HG03575 (cell line): ENCODE data around the gene CTNNA1.
"Not testable (repeated sequence)": the region's sequence is repeated elsewhere in the genome, so short reads cannot be mapped to it uniquely, and the experiment has no call there.

Source experiments
- ATAC-seq: cut with Tn5 transposase; IDR thresholded peaks from one replicate; pipeline ENCODE4 v1.9.1; 2021; ENCODE audit not compliant: unreplicated experiment, insufficient number of reproducible peaks, low FRiP score; ENCODE audit errors: extremely low read depth

CTNNA1 gene

DNA sequence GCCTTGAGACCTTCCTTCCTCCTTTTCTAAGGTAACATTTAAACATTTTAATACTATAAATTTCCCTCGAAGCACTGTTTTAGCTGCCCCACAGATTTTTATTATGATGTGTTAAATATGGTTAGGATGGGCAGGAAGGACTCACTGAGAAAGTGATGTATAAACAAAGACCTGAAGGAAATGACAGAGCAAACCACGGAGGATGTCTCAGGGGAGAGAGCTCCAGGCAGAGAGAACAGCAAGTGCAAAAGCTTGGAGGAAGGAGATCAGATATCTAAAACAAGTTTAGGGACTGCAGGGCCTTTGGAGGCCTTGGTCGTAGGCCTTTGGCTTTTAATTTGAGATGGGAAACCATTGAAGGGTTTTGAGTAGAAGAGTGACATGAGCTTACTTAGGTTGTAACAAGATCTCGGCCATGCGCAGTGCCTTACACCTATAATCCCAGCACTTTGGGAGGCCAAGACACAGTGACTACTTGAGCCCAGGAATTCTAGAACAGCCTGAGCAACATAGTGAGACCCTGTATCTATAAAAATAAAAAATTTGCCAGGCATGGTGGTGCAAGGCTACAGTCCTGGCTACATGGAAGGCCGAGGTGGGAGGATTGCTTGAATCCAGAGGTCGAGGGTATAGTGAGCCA lies 157.4 kb downstream of the CTNNA1 start:
- ATAC-seq = no peak

DNA sequence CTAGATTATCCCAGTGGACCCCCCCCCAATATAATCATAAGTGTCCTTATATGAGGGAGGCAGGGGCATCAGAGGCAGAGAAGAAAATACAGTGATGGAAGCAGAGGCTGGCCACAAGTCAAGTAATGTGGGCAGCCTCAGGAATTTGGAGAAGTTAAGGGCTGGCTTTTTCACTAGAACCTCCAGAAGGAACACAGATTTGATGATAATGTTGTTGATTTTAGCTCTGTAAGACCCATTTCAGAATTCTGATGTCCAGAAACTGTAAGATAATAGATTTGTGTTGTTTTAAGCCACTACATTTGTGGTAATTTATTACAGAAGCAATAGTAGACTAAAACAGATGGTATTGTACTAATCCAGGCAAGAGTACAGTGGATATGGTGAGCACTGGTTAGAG lies 158.2 kb downstream of the CTNNA1 start:
- ATAC-seq = no peak

DNA sequence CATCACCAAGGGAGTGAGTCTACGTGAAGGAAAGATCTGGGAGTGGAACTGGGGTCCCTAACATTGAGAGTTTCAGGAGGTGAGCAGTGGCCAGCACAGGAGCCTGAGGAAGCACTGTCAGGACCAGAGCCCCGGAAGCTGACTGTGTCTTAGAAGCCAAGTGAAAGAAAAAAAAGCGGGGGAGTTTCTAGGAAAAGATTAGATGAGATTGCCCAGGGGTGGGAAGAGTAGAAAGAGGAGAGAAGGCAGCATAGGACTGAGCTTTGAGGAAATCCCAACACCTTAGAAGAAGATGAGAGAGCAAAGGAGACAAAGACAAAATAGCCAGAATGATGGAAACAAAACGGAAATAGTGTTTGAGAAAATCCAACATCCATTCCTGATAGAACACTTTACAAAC lies 158.9 kb downstream of the CTNNA1 start:
- no peak for ATAC-seq

DNA sequence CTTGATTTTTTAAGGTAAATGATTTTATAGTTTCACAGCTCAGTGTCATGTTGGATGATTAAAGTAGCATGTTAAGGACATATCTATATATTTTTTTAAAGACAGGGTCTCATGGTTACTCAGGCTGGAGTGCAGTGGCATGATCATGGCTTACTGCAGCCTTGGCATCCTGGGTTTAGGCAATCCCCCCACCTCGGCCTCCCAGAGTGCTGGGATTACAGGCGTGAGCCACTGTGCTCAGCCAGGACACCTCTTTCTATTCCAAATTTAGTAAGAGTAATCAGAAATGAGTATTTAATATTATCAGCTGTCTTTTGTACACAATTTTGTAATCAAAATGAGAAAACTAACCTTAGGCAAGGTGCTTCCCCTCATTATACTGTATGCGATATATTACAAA lies 160.5 kb downstream of the CTNNA1 start:
- no peak for ATAC-seq

DNA sequence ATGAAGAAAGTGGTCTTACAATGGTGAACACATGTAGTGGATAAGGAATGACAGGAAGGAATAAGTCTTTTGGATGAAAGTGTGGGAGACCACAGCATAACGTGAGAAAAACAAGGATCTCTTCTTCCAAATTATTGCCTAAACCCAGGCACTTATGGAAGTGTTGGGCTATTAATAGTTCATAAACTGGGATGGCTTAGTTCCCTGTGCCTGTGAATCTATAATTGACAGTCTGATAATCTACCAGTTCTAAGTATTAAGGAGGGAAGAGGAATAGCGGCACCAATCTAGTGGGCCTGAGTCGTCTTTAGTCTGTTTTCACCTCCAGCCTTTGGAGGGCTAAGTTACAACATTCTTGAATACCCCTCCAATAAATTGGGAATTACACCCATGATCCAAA lies 161.1 kb downstream of the CTNNA1 start:
- ATAC-seq = no peak

DNA sequence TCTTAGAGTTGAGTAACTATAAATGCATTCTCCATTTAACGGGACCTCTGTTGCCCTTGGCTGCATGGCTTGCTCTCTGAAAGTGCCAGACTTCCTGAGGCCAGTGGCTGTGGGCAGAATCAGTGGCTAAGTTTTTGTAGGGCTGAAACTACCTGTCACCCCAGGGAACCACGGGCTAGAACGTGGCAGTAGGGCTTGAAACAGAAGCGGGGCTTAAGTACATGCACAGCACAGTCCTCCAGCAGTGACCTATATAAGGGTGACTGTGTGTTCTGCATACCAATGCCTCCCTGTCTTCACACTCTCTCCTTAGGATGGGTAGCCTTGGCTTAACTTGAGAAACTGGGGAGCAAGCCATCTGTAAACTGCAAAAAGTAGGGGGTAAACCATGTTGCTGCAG lies 165.5 kb downstream of the CTNNA1 start:
- no peak for ATAC-seq

DNA sequence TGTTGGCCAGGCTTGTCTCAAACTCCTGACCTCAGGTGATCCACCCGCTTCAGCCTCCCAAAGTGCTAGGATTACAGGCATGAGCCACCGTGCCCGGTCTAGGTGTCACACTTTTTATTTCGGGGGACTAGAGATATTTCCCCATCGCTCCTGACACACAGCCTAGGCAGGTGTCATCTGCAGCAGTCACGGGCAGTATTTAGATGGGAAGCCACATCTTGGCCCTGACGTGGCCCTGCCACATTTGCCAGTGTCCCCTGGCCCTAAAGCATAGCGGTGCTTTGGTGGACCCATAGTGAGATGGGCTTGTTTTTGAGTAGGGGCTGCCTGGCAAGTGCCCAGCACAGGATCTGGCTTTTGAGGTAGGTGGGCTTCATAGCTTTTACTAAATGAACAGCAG lies 167.0 kb downstream of the CTNNA1 start:
- ATAC-seq = no peak

DNA sequence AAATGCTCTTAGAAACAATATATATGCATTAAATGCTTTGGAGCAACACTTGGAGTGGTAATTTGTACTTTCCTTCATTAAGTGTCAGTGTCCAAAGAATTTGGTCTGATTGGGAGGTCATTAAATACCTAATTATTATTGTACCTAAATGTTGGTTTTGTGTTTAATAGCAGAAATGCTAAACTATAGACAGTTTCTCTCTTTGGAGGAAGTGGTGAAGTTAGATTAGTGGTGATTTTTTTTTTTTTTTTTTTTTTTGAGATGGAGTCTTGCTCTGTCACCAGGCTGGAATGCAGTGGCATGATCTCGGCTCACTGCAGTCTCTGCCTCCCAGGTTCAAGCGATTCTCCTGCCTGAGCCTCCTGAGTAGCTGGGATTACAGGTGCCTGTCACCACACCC lies 168.1 kb downstream of the CTNNA1 start:
- ATAC-seq = not testable (repeated sequence)

DNA sequence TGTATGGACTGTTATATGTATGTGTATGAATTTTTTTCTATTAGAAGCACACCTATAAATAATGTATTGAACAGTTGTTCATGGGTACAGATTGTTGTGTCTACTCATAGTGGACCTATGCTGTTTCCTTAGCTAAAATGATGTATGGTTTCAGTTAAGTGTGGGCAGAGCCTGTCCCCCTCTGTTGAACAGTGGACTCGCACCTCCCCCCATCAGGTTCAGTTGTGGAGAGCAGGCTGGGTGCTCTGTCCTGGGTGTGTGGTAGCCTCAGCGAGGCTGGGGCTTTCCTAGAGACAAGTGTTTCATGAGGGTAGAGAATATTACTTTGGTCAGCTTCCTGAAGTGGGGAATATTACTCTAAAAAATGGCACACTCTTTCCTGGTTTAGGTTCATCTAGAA lies 169.3 kb downstream of the CTNNA1 start:
- ATAC-seq = no peak

DNA sequence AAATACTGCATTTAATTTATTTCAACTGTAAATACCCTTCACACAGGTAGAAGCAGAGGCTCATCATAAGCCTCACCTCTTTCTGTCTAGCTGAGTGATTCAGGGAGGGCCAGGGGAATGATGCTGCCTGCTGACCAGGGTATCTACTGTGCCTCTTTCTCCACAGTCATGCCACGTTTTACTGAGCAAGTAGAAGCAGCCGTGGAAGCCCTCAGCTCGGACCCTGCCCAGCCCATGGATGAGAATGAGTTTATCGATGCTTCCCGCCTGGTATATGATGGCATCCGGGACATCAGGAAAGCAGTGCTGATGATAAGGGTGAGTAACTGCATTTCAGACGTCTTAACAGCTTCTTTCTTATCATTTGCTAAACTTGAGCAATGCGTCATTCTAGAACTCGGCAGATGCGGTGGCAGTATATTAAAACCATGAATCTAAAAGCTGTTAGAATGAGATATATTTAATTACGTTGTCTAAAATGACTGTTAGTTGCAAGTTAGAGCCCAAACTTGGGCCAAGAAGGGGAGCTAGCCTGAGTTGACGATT lies 171.9 kb downstream of the CTNNA1 start:
- ATAC-seq = no peak

DNA sequence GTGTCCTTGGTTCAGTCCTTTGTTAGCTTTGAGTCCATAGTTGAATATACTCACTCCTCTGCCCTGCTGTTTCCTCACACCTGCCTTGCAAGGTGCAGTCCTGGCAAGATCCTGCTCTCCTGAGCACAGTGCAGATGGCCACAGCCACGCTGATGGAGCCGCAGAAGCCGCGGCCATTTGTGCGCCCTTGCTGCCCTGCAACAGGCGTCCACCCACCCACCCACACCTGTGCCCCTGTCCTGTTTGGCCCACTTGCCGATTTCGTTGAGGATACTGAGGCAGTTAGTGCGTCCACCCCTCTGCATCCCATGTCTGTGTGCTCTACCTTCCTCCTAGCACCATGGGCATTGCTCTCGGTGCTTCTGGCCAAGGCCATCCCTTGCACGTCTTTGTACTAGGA lies 173.0 kb downstream of the CTNNA1 start:
- no peak for ATAC-seq

DNA sequence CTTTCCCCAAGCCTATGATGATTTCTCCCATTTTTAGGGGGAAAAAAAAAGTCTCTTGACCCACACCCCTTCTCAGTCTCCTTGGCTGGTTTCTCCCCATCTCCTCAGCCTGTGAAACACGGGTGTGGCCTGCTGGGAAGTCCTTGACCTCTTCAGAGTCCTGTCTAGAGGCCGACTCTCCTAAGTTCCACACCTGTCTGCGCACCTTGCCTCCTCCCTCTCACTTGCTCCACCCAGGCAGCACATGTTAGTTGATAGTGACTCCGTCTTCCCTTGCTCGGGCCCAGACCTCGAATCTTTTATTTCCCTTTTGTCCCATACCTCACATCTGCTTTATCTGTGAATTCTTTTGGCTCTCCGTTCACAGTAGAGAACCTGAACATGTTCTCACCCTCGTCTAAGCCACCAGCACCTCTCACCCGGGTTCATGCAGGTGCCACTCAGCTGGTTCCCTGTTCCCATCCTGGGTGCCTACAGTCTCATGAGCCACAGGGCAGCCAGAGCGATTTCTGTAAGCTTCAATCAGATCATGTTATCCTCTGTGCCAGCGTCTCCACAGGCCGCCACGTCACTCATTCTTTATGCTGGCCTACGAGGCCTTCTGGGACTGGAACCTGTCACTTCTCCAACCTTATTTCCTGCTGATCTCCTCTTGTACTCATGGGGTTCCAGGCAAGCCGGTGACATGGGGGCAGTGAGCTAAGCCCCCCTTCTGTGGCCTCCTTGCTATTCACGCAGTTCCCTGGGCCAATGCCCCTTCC lies 173.6 kb downstream of the CTNNA1 start:
- no peak for ATAC-seq

DNA sequence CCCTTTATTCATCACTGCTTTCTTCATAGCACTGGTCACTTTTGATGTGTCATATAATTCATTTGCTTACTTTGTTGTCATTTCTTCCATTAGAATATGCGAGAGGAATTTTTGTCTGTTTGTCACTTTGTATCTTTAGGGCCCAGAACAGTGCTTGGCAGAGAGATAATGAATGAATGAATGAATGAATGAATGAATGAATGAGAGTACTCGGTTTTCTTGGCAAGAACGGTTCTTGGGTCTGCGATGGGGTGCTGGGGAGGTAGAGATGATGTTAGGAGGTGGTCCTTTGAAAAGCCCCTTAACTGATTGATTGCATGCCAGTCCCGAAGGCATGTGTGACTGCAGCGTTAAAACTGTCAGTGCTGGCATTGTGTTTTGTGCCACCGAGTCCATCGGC lies 174.3 kb downstream of the CTNNA1 start:
- ATAC-seq = no peak

DNA sequence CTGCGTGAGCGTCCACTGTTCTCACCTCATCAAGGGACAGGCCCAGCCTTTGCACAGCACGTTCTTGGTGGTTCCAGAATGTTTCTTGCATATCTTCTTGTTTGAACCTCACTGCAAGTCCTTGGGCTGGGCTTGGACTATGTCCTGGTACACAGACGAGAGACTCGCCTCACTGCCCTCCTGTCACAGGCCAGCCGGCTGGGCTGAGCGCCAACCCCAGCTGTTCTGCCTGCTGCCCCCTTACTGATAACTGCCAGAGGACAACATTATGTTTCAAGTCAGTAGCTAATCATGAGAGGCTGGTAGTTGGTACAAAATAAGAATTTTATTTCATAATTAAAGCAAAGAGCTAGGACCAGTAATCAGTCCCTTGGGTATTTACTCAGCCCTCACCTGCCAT lies 174.8 kb downstream of the CTNNA1 start:
- ATAC-seq = no peak

DNA sequence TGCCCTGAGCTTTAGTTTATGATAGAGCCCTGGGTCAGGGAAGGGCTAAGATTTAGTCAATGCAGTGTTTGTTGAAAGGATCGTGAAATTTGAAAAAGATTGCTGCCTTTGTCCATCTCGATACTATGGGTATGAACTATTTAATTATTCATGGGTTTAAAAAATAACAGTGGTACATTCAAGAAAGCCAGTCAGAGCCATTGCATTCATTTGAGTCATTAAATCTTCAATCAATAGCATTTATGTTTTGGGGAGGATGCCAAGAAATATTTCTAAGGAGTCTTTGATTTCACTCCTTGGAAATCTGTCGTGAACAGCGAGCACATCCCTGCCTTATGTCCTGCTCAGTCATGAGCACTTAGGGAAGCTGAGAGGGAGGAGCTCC lies 176.3 kb downstream of the CTNNA1 start:
- ATAC-seq = no peak

DNA sequence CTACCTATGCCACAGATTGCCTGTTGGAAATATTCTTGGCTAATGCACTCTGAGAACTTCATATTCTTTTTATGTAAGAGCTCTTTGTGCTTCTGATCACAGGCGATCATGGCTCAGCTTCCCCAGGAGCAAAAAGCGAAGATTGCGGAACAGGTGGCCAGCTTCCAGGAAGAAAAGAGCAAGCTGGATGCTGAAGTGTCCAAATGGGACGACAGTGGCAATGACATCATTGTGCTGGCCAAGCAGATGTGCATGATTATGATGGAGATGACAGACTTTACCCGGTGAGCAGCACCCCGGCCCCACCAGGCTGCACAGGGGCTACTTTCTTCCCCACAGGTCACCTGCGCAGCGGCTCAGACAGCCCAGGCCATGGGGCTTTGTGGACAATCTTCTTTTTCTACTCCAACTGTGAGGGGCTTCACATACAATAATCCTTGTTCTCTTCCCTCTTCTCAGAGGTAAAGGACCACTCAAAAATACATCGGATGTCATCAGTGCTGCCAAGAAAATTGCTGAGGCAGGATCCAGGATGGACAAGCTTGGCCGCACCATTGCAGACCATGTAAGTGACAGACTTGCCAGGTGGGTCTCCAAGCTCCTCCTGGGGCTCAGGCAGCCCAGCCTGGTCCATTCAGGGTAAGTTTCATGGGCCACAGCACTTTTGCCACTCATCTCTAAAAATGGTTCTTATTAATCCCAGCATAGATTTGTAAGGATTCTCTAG lies 177.3 kb downstream of the CTNNA1 start:
- no peak for ATAC-seq

DNA sequence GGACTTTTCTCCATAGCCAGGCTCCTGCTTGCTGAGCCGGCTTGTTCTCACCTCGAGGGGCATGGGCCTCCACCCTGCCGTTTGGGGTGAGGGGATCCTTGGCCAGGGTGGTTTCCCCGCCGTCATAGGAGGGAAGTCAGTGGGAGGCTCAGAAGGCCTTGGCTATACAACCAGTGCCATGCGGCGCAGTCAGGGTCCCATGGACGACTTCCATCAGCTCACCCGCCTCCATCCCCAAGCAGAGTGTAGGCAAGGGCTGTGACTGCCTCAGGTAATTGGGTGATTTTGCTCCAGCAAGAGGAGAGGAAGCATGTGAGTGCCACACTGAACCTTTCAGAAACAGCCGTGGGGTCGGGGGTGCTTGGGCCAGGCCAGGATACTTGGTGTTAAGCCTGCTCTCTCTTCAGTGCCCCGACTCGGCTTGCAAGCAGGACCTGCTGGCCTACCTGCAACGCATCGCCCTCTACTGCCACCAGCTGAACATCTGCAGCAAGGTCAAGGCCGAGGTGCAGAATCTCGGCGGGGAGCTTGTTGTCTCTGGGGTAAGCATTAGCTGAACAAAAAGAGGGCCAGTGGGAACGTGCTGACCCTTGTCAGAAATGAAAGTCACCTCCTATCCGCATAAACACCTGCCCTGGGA lies 179.1 kb downstream of the CTNNA1 start:
- ATAC-seq = no peak

DNA sequence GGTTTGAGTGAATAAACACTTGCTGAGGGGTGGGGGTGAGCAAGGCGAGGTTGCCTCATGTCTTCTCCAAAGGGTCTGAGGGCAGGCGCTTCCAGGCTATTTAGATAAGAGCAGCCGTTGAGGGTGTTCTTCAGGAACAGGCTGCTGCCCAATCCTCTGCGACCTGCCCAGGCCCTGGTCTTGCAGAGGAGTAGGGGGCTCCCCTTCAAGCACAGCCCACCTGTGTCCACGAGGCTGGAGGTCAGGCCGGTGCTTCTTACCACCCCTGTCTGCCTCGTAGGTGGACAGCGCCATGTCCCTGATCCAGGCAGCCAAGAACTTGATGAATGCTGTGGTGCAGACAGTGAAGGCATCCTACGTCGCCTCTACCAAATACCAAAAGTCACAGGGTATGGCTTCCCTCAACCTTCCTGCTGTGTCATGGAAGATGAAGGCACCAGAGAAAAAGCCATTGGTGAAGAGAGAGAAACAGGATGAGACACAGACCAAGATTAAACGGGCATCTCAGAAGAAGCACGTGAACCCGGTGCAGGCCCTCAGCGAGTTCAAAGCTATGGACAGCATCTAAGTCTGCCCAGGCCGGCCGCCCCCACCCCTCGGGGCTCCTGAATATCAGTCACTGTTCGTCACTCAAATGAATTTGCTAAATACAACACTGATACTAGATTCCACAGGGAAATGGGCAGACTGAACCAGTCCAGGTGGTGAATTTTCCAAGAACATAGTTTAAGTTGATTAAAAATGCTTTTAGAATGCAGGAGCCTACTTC lies 180.5 kb downstream of the CTNNA1 start:
- ATAC-seq = no peak

DNA sequence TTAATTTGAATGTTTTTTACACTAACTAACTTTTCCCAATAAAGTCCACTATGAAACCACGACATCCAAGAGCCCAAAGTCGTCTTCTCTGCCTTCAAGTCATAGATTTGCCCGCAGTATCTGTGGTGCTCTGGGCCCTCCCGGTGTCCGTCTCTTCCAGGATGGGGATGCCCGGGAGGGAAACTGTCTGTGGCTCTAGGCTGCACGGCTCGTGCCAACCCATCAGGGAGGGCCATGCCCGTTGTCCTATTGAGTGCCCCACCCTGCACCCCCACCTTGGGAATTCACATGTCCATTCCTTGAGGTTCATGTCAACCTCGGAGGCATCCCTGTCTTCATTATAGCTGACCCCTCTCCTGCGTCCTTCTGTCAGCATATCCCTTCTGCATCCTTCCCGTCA lies 181.7 kb downstream of the CTNNA1 start:
- ATAC-seq = no peak
